ENCODE results near the gene DAPK1.

DAPK1 gene

DNA sequence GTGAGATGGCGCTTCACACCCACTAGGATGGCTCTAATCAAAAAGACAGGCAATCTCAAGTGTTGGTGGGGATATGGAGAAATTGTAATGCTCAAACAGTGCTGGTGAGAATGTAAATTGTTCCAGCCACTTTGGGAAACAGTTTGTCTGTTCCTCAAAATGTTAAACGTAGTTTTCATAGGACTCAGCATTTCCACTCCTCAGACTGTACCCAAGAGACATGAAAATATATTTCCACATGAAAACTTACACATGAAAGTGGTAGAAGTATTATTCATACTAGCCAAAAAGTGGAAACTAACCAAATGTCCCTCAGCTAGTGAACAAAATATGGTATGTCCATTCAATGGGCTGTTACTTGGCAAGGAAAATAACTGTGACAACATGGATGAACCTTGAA, 120.6 kb downstream of the DAPK1 start:
- no peak for FAIRE-seq

DNA sequence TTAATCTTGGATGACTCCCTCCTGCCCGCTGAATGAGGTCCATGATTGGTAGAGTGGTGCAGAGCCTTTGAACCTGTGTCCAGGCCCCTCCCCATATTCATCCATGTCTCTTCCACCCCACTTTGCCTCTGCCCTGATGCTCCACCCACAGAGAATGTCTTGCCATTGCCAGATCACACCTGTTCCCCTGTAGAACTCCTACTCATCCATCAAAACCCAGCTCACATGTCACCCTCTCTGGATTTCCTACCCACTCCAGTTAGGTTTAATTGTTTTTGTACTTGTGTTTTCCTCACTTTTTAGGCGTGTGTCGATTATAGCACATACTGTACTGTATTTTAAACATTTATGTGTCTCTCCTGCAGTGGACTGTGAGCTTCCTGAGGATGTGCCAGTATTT, 121.3 kb downstream of the DAPK1 start:
- no peak for FAIRE-seq

- no peak for FAIRE-seq
Observed at GRCh38 chr9:87619346-87619745, 121.7 kb downstream of the DAPK1 start.

GRCh38 chr9:87620731-87621322, 123.2 kb downstream of the DAPK1 start:
- no peak for FAIRE-seq

GRCh38 chr9:87622098-87622497, 124.4 kb downstream of the DAPK1 start:
- FAIRE-seq = no peak

DNA sequence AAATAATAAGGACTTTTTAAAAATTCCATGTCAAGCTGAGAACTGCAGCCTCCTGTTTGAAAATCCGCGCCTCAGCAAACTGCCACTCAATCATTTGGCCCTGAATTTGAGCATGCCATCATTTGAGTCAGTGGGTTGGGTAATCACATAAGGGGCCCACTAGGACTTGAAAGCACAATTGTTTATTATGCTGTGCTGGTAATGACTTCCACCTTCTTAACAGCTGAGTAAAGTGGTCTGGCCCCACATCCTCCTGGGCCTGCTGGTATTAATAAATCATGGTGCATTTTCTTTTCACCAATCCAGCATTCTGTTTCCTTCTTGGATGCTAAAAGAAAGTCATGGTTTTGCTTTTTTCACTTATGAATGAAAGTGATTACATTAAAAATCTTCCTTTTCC, 125.3 kb downstream of the DAPK1 start:
- FAIRE-seq = no peak

DNA sequence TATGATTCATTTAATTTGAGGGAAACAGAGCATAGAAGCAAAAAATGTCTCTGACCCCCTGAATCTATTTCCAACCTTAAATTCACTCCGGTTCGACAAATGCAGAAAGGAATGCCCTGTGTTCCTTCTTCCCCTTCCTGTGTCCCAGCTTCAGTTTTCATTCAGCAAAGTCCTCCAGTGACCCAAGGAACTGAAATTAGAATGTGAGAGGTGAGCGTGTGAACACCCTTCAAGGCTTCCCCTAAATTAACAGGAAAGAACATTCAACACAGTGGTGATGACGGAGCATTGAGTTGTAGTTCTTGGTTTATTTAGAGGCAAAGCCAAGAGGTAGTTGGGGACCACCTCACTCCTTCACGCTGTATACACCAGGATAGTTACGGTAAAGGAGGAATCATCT, 130.7 kb downstream of the DAPK1 start:
- no peak for FAIRE-seq

- FAIRE-seq = no peak
Observed at GRCh38 chr9:87629104-87629503, 131.4 kb downstream of the DAPK1 start.

- FAIRE-seq = no peak
Observed at GRCh38 chr9:87630266-87630665, 132.6 kb downstream of the DAPK1 start.

GRCh38 chr9:87630846-87631245, 133.2 kb downstream of the DAPK1 start:
- FAIRE-seq = no peak

- no peak for FAIRE-seq
Observed at GRCh38 chr9:87635656-87636501, 138.2 kb downstream of the DAPK1 start.

- FAIRE-seq = no peak
Observed at GRCh38 chr9:87638292-87638691, 140.6 kb downstream of the DAPK1 start.

DNA sequence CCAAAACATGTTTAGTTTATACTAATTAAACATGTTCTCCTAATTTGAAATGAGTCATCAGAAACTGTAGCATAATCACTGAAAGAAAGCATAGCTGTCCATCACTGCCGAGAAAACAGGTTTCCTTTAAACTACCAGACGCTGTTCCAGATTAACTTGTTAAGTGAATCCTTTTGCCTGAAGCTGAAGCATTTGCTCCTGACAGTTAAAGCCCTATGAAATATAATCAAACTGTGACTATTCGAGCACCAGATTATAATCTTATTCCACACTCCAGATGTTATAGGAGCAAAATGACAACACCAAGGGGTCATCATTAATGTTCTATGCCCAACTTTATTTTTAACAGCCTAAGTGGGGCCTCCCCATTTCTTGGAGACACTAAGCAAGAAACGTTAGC, 142.3 kb downstream of the DAPK1 start:
- no peak for FAIRE-seq

- no peak for FAIRE-seq
Observed at GRCh38 chr9:87640385-87640795, 142.7 kb downstream of the DAPK1 start.

DNA sequence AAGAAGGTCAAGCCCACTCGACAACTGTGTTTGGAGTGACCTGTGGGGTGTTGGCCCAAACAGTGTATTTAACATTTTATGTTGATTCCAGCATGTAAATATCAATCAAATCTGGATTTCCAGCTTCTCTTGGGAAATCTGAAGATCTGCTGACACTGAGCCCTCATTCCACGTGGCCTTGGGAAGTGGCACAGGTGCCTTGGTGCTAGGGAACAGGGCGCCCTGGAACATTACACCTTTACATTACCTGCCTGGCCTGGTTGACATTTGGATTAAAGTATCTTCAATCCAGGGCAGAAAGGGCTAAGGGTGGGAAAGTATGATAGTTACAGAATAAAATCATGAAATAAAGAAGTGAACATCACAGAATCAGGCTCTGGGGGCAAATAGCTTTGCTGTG, 143.4 kb downstream of the DAPK1 start:
- no peak for FAIRE-seq

GRCh38 chr9:87642330-87643106, 144.9 kb downstream of the DAPK1 start:
- no peak for FAIRE-seq

DNA sequence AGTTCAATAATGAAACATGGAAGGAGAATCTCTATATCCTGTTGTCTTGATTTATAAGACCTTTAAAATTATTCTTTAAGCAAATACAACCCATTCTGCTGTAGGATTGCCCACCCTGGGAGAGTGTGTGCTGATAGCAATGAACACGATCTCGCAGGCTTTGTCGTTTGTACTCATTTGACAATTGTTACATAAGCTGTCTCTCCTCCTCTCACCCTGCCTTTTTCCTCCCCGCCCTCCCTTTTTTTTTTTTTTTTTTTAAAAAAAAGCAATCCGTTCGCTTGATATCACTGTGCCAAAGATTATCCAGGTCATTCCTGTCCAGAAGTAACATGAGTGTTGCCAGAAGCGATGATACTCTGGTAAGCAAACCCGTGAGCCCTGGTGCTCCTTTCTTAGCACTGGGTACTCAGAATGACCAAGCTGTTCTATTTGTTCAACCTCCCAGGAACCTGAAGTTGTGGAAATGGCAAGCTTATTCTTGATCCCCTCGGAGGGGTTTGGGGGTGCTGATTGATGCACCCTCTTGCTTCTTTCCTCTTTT, 145.5 kb downstream of the DAPK1 start:
- no peak for FAIRE-seq

DNA sequence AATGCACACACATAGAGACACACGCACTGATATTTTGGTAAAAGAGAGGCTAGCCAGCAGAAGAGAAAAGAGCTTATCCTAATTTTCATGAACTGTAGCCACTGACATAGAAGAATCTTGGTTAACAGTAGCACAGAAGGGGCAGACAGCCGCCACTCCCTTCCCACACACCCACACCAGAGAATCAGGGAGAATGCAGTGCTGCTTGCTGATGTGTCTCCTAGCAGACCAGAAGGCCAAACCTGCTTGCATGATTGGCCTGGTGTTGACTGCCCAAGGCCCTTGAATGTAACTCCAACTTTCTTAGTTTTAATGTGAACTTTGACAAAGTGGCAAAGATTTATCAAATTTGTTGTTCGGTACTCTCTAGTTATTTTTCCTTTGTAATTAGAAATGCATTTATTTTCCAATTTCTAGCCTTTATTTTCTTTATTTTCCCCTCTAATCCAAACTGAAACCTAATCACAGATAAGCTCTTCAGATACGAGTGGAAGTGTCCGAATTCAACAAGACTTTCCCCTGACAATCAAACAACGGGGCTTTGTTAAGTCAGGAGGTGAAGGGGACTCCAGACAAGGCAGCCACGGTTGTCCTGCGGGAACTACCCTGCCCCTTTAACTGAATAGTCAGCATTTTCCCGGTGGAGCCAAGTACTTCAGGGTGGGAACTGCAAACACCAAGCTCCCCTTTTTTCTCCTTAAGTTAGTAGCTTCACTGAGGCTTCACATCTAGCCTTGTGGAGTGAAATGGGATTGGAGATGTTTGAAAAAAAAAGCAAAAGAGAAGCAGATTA, 146.3 kb downstream of the DAPK1 start:
- FAIRE-seq = peak; percentile 61

GRCh38 chr9:87644659-87645058, 147.0 kb downstream of the DAPK1 start:
- no peak for FAIRE-seq

DNA sequence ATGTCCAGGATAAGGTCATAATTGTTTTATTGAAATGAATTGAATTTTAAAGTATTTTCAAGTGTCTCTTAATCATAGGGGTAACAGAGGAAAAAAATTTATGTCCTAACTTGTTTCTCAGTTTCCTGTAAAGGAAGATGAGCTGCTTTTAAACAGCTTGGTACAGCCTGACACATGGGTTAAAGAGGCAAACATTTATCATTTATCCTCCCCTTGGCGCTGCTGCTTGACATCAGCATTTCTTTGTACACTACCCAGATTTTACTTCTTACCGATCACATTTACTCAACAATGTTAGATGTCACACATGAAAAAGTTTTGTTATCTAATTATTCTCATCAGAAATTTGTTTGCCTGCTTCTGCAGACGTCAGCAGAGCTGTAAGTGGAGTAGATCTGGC, 148.9 kb downstream of the DAPK1 start:
- no peak for FAIRE-seq

- FAIRE-seq = no peak
Observed at GRCh38 chr9:87647114-87647513, 149.4 kb downstream of the DAPK1 start.

- no peak for FAIRE-seq
Observed at GRCh38 chr9:87648606-87649005, 150.9 kb downstream of the DAPK1 start.
